ENCODE data around the gene TAS2R60.

GRCh38 chr7:143485500-143485899 is 42.2 kb downstream of the TAS2R60 start:
- TF ChIP-seq CTCF (optimal IDR thresholded peaks at IDR 0.05 in 1 of 3, IDR thresholded peaks at IDR 0.05 in 1 of 3, conservative IDR thresholded peaks at IDR 0.05 in 1 of 3; ENCODE audit: extremely low read depth in 1 of 3, insufficient read depth in 2 of 3, low read length in 3 of 3) (no peak), EZH2 (IDR thresholded peaks at IDR 0.05; ENCODE audit: low read length) (no peak)

Measured in keratinocyte (primary cell).